Upper lobe of right lung (tissue), 1 donor: ENCODE data around the gene CHD6. TPM values are rescaled to one million over a fixed set of nuclear protein-coding genes. Genes with fewer than 3 reads are reported as not detected.

Source experiments
- ATAC-seq: fragments of 200-7000 bp; cut with Tn5 transposase; one replicate; pipeline ENCODE4 v1.9.1; 2020; ENCODE audit warnings: mild to moderate bottlenecking, moderate library complexity
- DNase-seq: peaks from one replicate; pipeline ENCODE4 v3.0.0-alpha.2; 2020
- H3K27ac ChIP-seq: fragments of 200-600 bp; one replicate; pipeline ENCODE4 v1.8.0; 2022
- H3K27me3 ChIP-seq: fragments of 200-600 bp; one replicate; pipeline ENCODE4 v1.8.0; 2022; ENCODE audit warnings: mild to moderate bottlenecking
- H3K36me3 ChIP-seq: fragments of 200-600 bp; one replicate; pipeline ENCODE4 v1.8.0; 2022
- H3K4me1 ChIP-seq: fragments of 200-600 bp; one replicate; pipeline ENCODE4 v1.8.0; 2022
- H3K4me3 ChIP-seq: fragments of 200-600 bp; one replicate; pipeline ENCODE4 v1.8.0; 2022; ENCODE audit warnings: mild to moderate bottlenecking
- H3K9me3 ChIP-seq: fragments of 200-600 bp; one replicate; pipeline ENCODE4 v1.8.0; 2022
- CTCF ChIP-seq: fragments of 200-600 bp; IDR thresholded peaks from one replicate; pipeline ENCODE4 v1.8.0; 2022; ENCODE audit warnings: antibody characterized with exemption
- intact Hi-C: fragments of 100-400 bp; cut with DNase I; formaldehyde crosslinking; loops from one replicate; pipeline ENCODE4 v1.11.0; 2022
- total RNA-seq: library from RNA; stranded (reverse); fragmentation: NEBNext Ultra II Directional; extraction: Animal tissue kit (Norgen Biotek cat#: 25700); gene quantifications from one replicate; pipeline ENCODE4 v1.2.1, GENCODE V29; 2021
- donor health status: DM: no; HTN: yes; CAD: no; lungs with severe emphysema.

CHD6 gene
- total RNA-seq, 1 donor from 2014 or later: 42.3 TPM

- no peak for TF ChIP-seq CTCF
- intact Hi-C loops: no loop called here
- Histone ChIP-seq H3K27me3 (no peaks in the 10 kb centered on the region), H3K4me3 (no peak overlapping the region), H3K4me1 (peaks cover 35% of the 10 kb centered on the region), H3K36me3 (no peaks in the 10 kb centered on the region), H3K9me3 (no peaks in the 10 kb centered on the region), H3K27ac (no peak overlapping the region)
- no peak for DNase-seq
- no peak for ATAC-seq
These were observed 2.5 kb downstream of the CHD6 start for GRCh38 chr20:41615676-41616075.

- H3K4me1 ChIP-seq: peaks cover 35% of the 10 kb centered on the region
- no peak overlapping the region for H3K4me3 ChIP-seq
- ATAC-seq: no peak
- H3K36me3 ChIP-seq: no peaks in the 10 kb centered on the region
- no peak for DNase-seq
- intact Hi-C loops: no loop called here
- H3K9me3 ChIP-seq: no peaks in the 10 kb centered on the region
- no peaks in the 10 kb centered on the region for H3K27me3 ChIP-seq
- no peak overlapping the region for H3K27ac ChIP-seq
- no peak for TF ChIP-seq CTCF
These were observed 3.1 kb downstream of the CHD6 start for GRCh38 chr20:41615110-41615509.

- Histone ChIP-seq H3K36me3 (no peaks in the 10 kb centered on the region), H3K27me3 (no peaks in the 10 kb centered on the region), H3K4me1 (peaks cover 29% of the 10 kb centered on the region), H3K4me3 (no peak overlapping the region), H3K9me3 (no peaks in the 10 kb centered on the region), H3K27ac (no peak overlapping the region)
- TF ChIP-seq CTCF: no peak
- intact Hi-C loops: no loop called here
- no peak for ATAC-seq
- DNase-seq: no peak
These were observed 4.9 kb downstream of the CHD6 start for GRCh38 chr20:41613321-41613720.

- ATAC-seq: no peak
- no peak overlapping the region for H3K27ac ChIP-seq
- DNase-seq: no peak
- H3K4me3 ChIP-seq: no peak overlapping the region
- no peaks in the 10 kb centered on the region for H3K9me3 ChIP-seq
- H3K36me3 ChIP-seq: no peaks in the 10 kb centered on the region
- no peak for TF ChIP-seq CTCF
- no peaks in the 10 kb centered on the region for H3K27me3 ChIP-seq
- peaks cover under 1% of the 10 kb centered on the region for H3K4me1 ChIP-seq
- intact Hi-C loops: no loop called here
These were observed 8.7 kb downstream of the CHD6 start for GRCh38 chr20:41609474-41609873.

GRCh38 chr20:41608606-41609005, 9.6 kb downstream of the CHD6 start:
- Histone ChIP-seq H3K27ac (no peak overlapping the region), H3K4me3 (no peak overlapping the region), H3K4me1 (no peaks in the 10 kb centered on the region), H3K27me3 (no peaks in the 10 kb centered on the region), H3K36me3 (no peaks in the 10 kb centered on the region), H3K9me3 (no peaks in the 10 kb centered on the region)
- no peak for TF ChIP-seq CTCF
- DNase-seq: no peak
- no peak for ATAC-seq
- intact Hi-C loops: no loop called here

- no peak overlapping the region for H3K4me3 ChIP-seq
- no peak overlapping the region for H3K27ac ChIP-seq
- ATAC-seq (no peak), DNase-seq (no peak)
- H3K9me3 ChIP-seq: no peaks in the 10 kb centered on the region
- no peaks in the 10 kb centered on the region for H3K27me3 ChIP-seq
- H3K4me1 ChIP-seq: no peaks in the 10 kb centered on the region
- no peak for TF ChIP-seq CTCF
- intact Hi-C loops: no loop called here
- no peaks in the 10 kb centered on the region for H3K36me3 ChIP-seq
These were observed 10.4 kb downstream of the CHD6 start for GRCh38 chr20:41607791-41608190.
